Measurements from ENCODE around the gene WDR27.

The WDR27 gene

GRCh38 chr6:169589699-169590257 is 112.1 kb downstream of the WDR27 start:
- no peak for DNase-seq

- no peak for DNase-seq
Observed at GRCh38 chr6:169589293-169589692, 112.5 kb downstream of the WDR27 start.

GRCh38 chr6:169587975-169588374 is 113.9 kb downstream of the WDR27 start:
- no peak for DNase-seq

GRCh38 chr6:169583886-169584541 is 117.8 kb downstream of the WDR27 start:
- no peak for DNase-seq

- DNase-seq: no peak
Observed at GRCh38 chr6:169579407-169580111, 122.3 kb downstream of the WDR27 start.

- DNase-seq: no peak
Observed at GRCh38 chr6:169577974-169578373, 123.9 kb downstream of the WDR27 start.

GRCh38 chr6:169577236-169577635 is 124.6 kb downstream of the WDR27 start:
- no peak for DNase-seq

GRCh38 chr6:169575821-169576220 is 126.0 kb downstream of the WDR27 start:
- DNase-seq: no peak

GRCh38 chr6:169575365-169575764 is 126.5 kb downstream of the WDR27 start:
- DNase-seq: no peak

- DNase-seq: no peak
Observed at GRCh38 chr6:169574420-169574819, 127.4 kb downstream of the WDR27 start.

- DNase-seq: no peak
Observed at GRCh38 chr6:169573883-169574282, 127.9 kb downstream of the WDR27 start.

GRCh38 chr6:169571123-169571962 is 130.5 kb downstream of the WDR27 start:
- DNase-seq: no peak

GRCh38 chr6:169568314-169569087 is 133.3 kb downstream of the WDR27 start:
- no peak for DNase-seq

- no peak for DNase-seq
Observed at GRCh38 chr6:169567819-169568218, 134.0 kb downstream of the WDR27 start.

- DNase-seq: no peak
Observed at GRCh38 chr6:169566961-169567750, 134.7 kb downstream of the WDR27 start.

GRCh38 chr6:169566319-169566718 is 135.5 kb downstream of the WDR27 start:
- DNase-seq: no peak

- DNase-seq: no peak
Observed at GRCh38 chr6:169564453-169565240, 137.2 kb downstream of the WDR27 start.

- no peak for DNase-seq
Observed at GRCh38 chr6:169561665-169562064, 140.2 kb downstream of the WDR27 start.

GRCh38 chr6:169559592-169559991 is 142.2 kb downstream of the WDR27 start:
- DNase-seq: no peak

GRCh38 chr6:169558774-169559441 is 142.9 kb downstream of the WDR27 start:
- no peak for DNase-seq
